Bronchial epithelial cell (primary cell): ENCODE measurements around the gene LRRC9. TPM values are rescaled to one million over a fixed set of nuclear protein-coding genes. Genes with fewer than 3 reads are reported as not detected.
A peak's percentile ranks its signal among the peaks of the same experiment; 100 is the strongest.

Experiments used
- DNase-seq: peaks from one replicate; pipeline ENCODE4 v3.0.0-alpha.2; 2010; ENCODE audit warnings: low read depth
- FAIRE-seq: peaks from 2 replicates; lab custom pipeline; 2011; peaks lifted over from hg19 to GRCh38; lab: Jason Lieb, UNC
- H3K27me3 ChIP-seq: 2 replicates; pipeline ENCODE4 v1.5.1; 2011; ENCODE audit warnings: low read length; ENCODE audit not compliant: control insufficient read depth, insufficient read depth
- H3K36me3 ChIP-seq: 2 replicates; pipeline ENCODE4 v1.5.1; 2011; ENCODE audit warnings: low read length; ENCODE audit not compliant: control insufficient read depth, insufficient read depth
- H3K4me3 ChIP-seq: 2 replicates; pipeline ENCODE4 v1.5.1; 2011; ENCODE audit warnings: mild to moderate bottlenecking, low read depth, low read length, control low read depth
- total RNA-seq: library from RNA; depleted of rRNA; stranded (reverse); fragments of >200 nt; gene quantifications from 2 replicates; pipeline ENCODE4 v1.2.1, GENCODE V29; 2014
- TF ChIP-seq, protein P1 (sequence below): IDR thresholded peaks from 2 replicates; pipeline ENCODE4 v1.5.1; 2011; ENCODE audit warnings: mild to moderate bottlenecking, moderate library complexity, low read length, control low read depth, inconsistent platforms; ENCODE audit not compliant: insufficient read depth, severe bottlenecking

LRRC9 gene
- total RNA-seq, 1 donor from 2014 or later: not detected

DNA sequence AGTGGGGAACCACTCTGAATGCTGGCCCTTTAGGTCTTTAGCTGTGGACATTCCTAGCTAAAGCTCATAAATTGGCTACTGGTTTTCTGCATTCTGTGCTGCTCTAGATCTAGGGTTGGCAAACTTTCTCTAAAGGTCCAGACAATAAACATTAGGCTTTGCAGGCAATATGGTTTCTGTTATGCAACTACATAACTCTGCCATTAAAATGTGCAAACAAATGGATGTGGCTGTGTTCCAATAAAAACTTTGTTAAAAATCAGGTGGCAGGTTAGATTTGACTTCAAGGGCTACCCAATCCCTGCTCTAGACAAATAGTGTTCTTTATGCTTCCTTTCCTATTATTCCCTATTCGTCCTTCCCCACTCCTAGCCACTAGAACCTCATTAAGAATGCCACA lies 6.8 kb upstream of the LRRC9 start:
- FAIRE-seq: no peak
- DNase-seq: no peak
- peaks cover 2% of the 10 kb centered on the region for H3K27me3 ChIP-seq
- no peaks in the 10 kb centered on the region for H3K36me3 ChIP-seq
- TF ChIP-seq, protein P1, sequence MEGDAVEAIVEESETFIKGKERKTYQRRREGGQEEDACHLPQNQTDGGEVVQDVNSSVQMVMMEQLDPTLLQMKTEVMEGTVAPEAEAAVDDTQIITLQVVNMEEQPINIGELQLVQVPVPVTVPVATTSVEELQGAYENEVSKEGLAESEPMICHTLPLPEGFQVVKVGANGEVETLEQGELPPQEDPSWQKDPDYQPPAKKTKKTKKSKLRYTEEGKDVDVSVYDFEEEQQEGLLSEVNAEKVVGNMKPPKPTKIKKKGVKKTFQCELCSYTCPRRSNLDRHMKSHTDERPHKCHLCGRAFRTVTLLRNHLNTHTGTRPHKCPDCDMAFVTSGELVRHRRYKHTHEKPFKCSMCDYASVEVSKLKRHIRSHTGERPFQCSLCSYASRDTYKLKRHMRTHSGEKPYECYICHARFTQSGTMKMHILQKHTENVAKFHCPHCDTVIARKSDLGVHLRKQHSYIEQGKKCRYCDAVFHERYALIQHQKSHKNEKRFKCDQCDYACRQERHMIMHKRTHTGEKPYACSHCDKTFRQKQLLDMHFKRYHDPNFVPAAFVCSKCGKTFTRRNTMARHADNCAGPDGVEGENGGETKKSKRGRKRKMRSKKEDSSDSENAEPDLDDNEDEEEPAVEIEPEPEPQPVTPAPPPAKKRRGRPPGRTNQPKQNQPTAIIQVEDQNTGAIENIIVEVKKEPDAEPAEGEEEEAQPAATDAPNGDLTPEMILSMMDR: no peak
- H3K4me3 ChIP-seq: no peak overlapping the region

DNA sequence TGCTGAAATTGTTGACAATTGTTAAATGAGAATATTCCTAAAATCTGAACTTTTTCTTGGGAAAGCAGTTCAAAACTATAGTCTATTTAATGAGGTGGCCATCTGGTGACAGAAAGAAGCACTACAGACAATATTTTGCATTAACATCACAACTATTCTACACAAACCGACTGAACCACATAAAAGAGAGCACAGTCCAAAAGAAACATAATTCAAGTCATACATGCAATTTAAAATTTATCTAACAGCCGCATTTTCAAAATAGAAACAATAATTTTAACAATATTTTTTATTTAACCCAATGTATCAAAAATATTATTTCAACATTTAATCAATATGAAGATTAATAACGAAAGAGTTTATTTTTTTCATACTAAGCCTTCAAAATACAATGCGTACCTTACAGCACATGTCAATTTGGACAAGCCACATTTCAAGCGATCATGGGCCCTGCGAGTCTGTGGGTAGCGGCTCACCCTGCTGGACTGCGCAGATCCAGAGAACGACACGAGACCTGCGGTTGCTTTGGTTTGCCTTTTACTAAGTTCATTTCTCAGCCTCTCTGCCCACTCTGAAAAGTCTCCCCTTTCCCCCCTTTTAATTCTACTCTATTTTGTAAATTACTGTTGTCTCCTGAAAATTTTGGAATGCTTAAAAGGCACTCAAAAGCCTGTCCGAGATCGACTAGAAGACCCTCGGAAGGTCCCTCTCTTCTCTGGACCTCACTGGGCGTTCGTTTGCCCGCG lies 947 bp upstream of the LRRC9 start:
- H3K36me3 ChIP-seq: no peaks in the 10 kb centered on the region
- TF ChIP-seq, protein P1: peak; percentile 30
- peak overlapping the region; percentile 6 for H3K4me3 ChIP-seq
- H3K27me3 ChIP-seq: no peaks in the 10 kb centered on the region
- DNase-seq (peak; percentile 35), FAIRE-seq (no peak)

DNA sequence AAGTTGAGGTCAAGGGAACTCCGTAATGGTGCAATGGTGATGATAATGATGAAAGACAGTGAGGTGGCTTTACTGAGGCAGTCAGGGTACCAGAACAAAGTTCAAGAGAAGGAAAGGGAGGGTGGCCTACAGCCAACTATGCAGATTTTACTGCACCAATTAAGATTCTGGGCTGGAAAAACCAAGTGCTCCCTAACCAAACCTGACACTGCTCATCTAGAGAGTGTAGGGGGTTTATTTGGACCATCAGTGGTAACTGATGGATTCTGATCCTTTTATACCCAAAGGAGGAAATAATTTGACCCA lies 387 bp downstream of the LRRC9 start:
- TF ChIP-seq, protein P1: no peak
- no peak overlapping the region for H3K4me3 ChIP-seq
- no peaks in the 10 kb centered on the region for H3K36me3 ChIP-seq
- no peaks in the 10 kb centered on the region for H3K27me3 ChIP-seq
- DNase-seq (no peak), FAIRE-seq (no peak)

DNA sequence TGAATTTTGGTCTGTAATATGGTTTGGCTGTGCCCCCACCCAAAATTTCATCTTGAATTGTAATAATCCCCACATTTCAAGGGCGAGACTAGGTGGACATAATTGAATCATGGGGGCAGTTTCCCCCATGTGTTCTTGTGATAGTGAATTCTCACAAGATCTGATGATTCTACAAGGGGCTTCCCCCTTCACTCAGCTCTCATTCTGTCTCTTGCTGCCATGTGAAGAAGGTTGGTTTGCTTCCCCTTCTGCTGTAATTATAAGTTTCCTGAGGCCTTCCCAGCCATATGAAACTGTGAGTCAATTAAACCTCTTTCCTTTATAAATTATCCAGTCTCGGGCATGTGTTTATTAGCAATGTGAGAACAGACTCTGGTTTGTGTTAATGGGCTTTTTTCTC lies 5.9 kb downstream of the LRRC9 start:
- TF ChIP-seq, protein P1: no peak
- no peak for FAIRE-seq
- no peaks in the 10 kb centered on the region for H3K36me3 ChIP-seq

DNA sequence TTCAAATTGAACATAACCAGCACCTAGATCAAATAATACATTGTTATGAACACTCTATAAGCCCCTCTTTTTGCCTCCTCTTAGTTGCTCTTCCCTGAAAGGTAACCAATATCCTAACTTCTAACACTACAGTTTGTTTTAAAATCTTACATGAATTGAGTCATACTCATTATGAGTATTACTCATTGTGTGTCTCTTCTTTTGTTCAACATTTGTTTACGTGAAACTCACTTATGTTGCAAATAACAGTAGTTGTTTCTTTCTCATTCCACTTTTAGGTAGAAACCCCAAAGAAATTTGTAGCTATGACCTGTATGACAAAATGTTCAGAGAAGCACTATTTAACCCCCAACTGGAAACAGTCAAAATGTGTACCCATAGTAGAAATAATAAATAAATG lies 6.6 kb downstream of the LRRC9 start:
- Histone ChIP-seq H3K36me3 (no peaks in the 10 kb centered on the region), H3K4me3 (no peak overlapping the region), H3K27me3 (no peaks in the 10 kb centered on the region)
- FAIRE-seq (no peak), DNase-seq (peak; percentile 46)
- TF ChIP-seq, protein P1: no peak

More for the DNA sequence above, 5.9 kb downstream of the LRRC9 start:
- Histone ChIP-seq H3K4me3 (no peak overlapping the region), H3K27me3 (no peaks in the 10 kb centered on the region)
- DNase-seq: no peak

DNA sequence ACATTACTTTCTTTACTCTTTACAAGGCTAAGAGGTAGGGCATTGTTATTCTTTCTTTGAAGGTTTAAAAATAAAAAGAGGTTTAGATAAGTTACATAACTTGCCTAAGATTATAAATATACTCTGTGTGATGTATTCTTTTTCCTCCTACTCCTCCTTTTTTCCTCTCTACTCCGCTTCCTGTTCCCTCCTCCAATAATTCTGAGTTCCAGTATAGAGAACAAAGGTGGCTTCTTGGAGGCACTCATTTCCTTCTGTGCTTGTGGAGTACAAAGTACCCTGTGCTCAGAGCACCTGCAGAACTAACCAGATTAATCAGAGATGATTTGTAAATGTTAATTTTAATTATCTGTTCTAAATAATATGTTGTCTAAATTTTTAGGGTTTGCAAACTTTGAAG lies 11.3 kb downstream of the LRRC9 start:
- FAIRE-seq (no peak), DNase-seq (no peak)
- TF ChIP-seq, protein P1: no peak

More for the DNA sequence above, 11.3 kb downstream of the LRRC9 start:
- Histone ChIP-seq H3K4me3 (no peak overlapping the region), H3K27me3 (no peaks in the 10 kb centered on the region), H3K36me3 (no peaks in the 10 kb centered on the region)
